Spleen (tissue), 11 donors: ENCODE measurements around the gene LDHAL6A. TPM values are rescaled to one million over a fixed set of nuclear protein-coding genes. Genes with fewer than 3 reads are reported as not detected.

Experiments
- DNase-seq: peaks from one replicate; pipeline ENCODE4 v3.0.0-alpha.2; 2020
- H3K27ac ChIP-seq, 8 donors: fragments of 200-600 bp; sonication (generic) in 7 of 8; 1 replicate in 4 of 8; 2 replicates in 4 of 8; pipeline versions ENCODE4 v1.5.0 to v1.8.0; 2016 to 2021; ENCODE audit warnings: inconsistent platforms in 4 of 8, mild to moderate bottlenecking in 4 of 8, moderate library complexity in 1 of 8
- H3K27me3 ChIP-seq, 7 donors: fragments of 200-600 bp; sonication (generic) in 6 of 7; replicated peaks in 1 of 7; 1 replicate in 4 of 7; 2 replicates in 3 of 7; pipeline versions ENCODE4 v1.5.0 to v1.8.0; 2016 to 2021; ENCODE audit warnings: inconsistent platforms in 3 of 7, mild to moderate bottlenecking in 1 of 7
- H3K36me3 ChIP-seq, 6 donors: fragments of 200-600 bp; sonication (generic) in 5 of 6; 1 replicate in 4 of 6; 2 replicates in 2 of 6; pipeline versions ENCODE4 v1.5.0 to v1.8.0; 2016 to 2021; ENCODE audit warnings: inconsistent platforms in 2 of 6
- H3K4me1 ChIP-seq, 6 donors: fragments of 200-600 bp; sonication (generic) in 5 of 6; 1 replicate in 3 of 6; 2 replicates in 3 of 6; pipeline versions ENCODE4 v1.5.0 to v1.8.0; 2016 to 2021; ENCODE audit warnings: inconsistent platforms in 3 of 6
- H3K4me3 ChIP-seq, 8 donors: fragments of 200-600 bp; sonication (generic) in 7 of 8; 1 replicate in 4 of 8; 2 replicates in 4 of 8; pipeline versions ENCODE4 v1.5.0 to v1.8.0; 2016 to 2021; ENCODE audit warnings: inconsistent platforms in 4 of 8, mild to moderate bottlenecking in 4 of 8, moderate library complexity in 2 of 8
- H3K9me3 ChIP-seq, 8 donors: fragments of 200-600 bp; sonication (generic) in 7 of 8; 1 replicate in 4 of 8; 2 replicates in 4 of 8; pipeline versions ENCODE4 v1.5.0 to v1.8.0; 2016 to 2021; ENCODE audit warnings: inconsistent platforms in 4 of 8
- POLR2A ChIP-seq, 3 donors: fragments of 450-650 bp; IDR thresholded peaks; one replicate each; pipeline ENCODE4 v1.5.1; 2017; ENCODE audit warnings: antibody characterized with exemption in 3 of 3, mild to moderate bottlenecking in 1 of 3
- POLR2AphosphoS5 ChIP-seq, 3 donors: sonication (generic); formaldehyde crosslinking; IDR thresholded peaks; one replicate each; pipeline ENCODE4 v1.5.1; 2017; ENCODE audit warnings: antibody characterized with exemption in 3 of 3
- WGBS, 5 donors: extraction: QIAGEN DNeasy Blood & Tissue Kit in 3 of 5; methylation state at CpG; one replicate each; pipeline versions ENCODE4 v1.1.5 to v1.1.7; 2013 to 2018; 5-methylcytosine and 5-hydroxymethylcytosine counted together
- intact Hi-C: fragments of 100-400 bp; cut with DNase I; formaldehyde crosslinking; loops from one replicate; pipeline ENCODE4 v1.15.0; 2023; ENCODE audit warnings: low total_unique reads
- polyA plus RNA-seq, 3 donors: library from polyadenylated mRNA; stranded (reverse); fragments of 200-250 nt; gene quantifications; one replicate each; pipeline ENCODE4 v1.2.1, GENCODE V29; 2013
- total RNA-seq, 7 donors: library from RNA; depleted of rRNA in 3 of 7; stranded (reverse); fragments of >200 nt in 3 of 7; fragmentation: NEBNext Ultra II Directional in 4 of 7; extraction: Animal tissue kit (Norgen Biotek cat#: 25700) in 4 of 7; gene quantifications; one replicate each; pipeline versions ENCODE4 v1.1.0 to v1.2.1, GENCODE V29; 2016 to 2021
- TF ChIP-seq, protein P1 (sequence below), 11 experiments: fragments of 200-600 bp in 7 of 11; fragments of 450-650 bp in 4 of 11; sonication (generic) in 4 of 11; IDR thresholded peaks in 8 of 11; conservative IDR thresholded peaks in 3 of 11; 1 replicate in 7 of 11; 2 replicates in 4 of 11; pipeline versions ENCODE4 v1.4.0 to v1.8.0; 2016 to 2021; ENCODE audit warnings: antibody characterized with exemption in 11 of 11, inconsistent platforms in 4 of 11, mild to moderate bottlenecking in 1 of 11
- donor health status: healthy with polysubstance abuse.
- donor health status: DM: no; HTN: no; CAD: no; lungs with moderate emphysema.
- donor health status: DM: no; HTN: no; CAD: no.
- donor health status: Bipolar disorder and iron deficiency.
- donor health status: healthy.
- donor health status: DM: no; HTN: no; CAD: no.
- donor health status: DM: yes; HTN: yes; CAD: no.

LDHAL6A gene
- total and polyA plus RNA-seq, 10 donors = 0.02 TPM; not detected in 9

DNA sequence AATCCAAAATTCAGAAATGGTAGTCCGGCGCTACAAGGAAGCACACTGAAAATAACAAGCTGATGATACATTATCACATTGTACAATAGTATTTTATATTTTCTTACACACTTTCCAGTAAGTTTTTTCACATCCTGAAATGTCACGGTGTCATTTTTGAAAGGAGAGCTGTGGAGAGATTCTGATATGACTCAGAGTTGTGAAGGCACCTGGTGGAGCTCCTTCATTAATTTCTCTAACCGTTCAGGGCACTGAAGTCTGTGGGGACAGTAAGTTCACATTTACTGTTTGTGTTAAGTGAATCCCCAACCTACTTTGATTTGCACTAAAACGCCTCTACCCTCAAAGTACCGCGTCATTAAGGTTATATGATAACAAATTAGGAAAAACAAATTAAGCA, 13.3 kb downstream of the LDHAL6A start:
- Histone ChIP-seq H3K9me3 (no peaks in the 10 kb centered on the region), H3K27ac (no peak overlapping the region), H3K4me1 (no peaks in the 10 kb centered on the region), H3K36me3 (peaks cover 0 to 32% (median 2%) of the 10 kb centered on the region in 6 donors), H3K27me3 (no peaks in the 10 kb centered on the region), H3K4me3 (no peak overlapping the region)
- intact Hi-C loops = no loop called here
- DNase-seq = no peak
- no peak for TF ChIP-seq POLR2AphosphoS5 (IDR thresholded peaks at IDR 0.05)
- TF ChIP-seq POLR2A (IDR thresholded peaks at IDR 0.05) = no peak
- TF ChIP-seq, protein P1, sequence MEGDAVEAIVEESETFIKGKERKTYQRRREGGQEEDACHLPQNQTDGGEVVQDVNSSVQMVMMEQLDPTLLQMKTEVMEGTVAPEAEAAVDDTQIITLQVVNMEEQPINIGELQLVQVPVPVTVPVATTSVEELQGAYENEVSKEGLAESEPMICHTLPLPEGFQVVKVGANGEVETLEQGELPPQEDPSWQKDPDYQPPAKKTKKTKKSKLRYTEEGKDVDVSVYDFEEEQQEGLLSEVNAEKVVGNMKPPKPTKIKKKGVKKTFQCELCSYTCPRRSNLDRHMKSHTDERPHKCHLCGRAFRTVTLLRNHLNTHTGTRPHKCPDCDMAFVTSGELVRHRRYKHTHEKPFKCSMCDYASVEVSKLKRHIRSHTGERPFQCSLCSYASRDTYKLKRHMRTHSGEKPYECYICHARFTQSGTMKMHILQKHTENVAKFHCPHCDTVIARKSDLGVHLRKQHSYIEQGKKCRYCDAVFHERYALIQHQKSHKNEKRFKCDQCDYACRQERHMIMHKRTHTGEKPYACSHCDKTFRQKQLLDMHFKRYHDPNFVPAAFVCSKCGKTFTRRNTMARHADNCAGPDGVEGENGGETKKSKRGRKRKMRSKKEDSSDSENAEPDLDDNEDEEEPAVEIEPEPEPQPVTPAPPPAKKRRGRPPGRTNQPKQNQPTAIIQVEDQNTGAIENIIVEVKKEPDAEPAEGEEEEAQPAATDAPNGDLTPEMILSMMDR (IDR thresholded peaks at IDR 0.05 in 8 of 11, conservative IDR thresholded peaks at IDR 0.05 in 3 of 11) = no peak
- WGBS, 5 donors = 81 to 89% (median 88%) methylated on average over 7 of the region's 7 CpGs

DNA sequence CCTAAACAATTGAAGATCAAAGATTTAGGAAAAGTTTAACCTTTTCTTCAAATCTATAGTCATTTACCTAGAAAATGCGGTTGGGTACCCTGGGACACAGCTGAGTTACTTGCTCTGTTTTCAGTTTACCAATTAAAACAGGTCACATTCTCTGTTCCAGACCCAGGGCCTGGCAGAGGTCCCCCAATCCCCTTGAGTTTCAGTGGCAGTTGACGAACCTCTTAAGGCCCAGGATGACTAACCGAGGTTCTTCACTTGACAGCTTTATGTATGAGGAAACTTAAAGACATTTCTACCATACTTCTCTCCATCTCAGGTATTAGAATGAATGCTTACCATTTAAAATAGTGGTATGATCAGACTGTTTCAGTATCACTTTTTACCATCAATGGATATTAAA, 16.3 kb downstream of the LDHAL6A start:
- no peak overlapping the region for H3K27ac ChIP-seq
- TF ChIP-seq POLR2AphosphoS5 (IDR thresholded peaks at IDR 0.05) (no peak), POLR2A (IDR thresholded peaks at IDR 0.05) (no peak)
- TF ChIP-seq, protein P1 (IDR thresholded peaks at IDR 0.05 in 8 of 11, conservative IDR thresholded peaks at IDR 0.05 in 3 of 11) = no peak
- intact Hi-C loops = no loop called here
- peaks cover 0 to 62% (median 21%) of the 10 kb centered on the region in 6 donors for H3K36me3 ChIP-seq
- H3K9me3 ChIP-seq = no peaks in the 10 kb centered on the region
- H3K27me3 ChIP-seq = no peaks in the 10 kb centered on the region
- no peak overlapping the region for H3K4me3 ChIP-seq
- no peak for DNase-seq
- 75 to 91% (median 82%) methylated on average over 3 of the region's 3 CpGs for WGBS, 5 donors
- H3K4me1 ChIP-seq = no peaks in the 10 kb centered on the region

DNA sequence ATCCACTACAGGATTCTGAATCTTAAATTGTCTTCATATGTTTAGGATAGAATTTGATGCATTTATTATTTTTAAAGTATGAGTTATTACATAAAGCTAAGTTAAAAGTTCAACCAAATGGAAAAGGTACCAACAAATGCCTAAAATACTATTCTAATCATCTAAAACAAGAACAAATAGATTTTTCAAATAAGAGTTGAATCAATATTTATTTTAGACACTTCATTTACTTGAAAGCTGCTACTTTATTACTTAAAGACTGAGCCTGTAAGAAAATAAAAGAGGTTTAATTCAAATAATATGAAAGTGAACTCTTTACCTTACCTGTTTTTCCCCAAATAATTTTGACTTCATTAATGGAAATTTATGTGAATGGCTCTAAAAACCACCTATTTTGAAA, 16.9 kb downstream of the LDHAL6A start:
- Histone ChIP-seq H3K36me3 (peaks cover 0 to 68% (median 27%) of the 10 kb centered on the region in 6 donors), H3K27me3 (no peaks in the 10 kb centered on the region), H3K4me3 (no peak overlapping the region), H3K4me1 (no peaks in the 10 kb centered on the region), H3K9me3 (no peaks in the 10 kb centered on the region), H3K27ac (no peak overlapping the region)
- intact Hi-C loops = no loop called here
- TF ChIP-seq POLR2AphosphoS5 (IDR thresholded peaks at IDR 0.05) (no peak), POLR2A (IDR thresholded peaks at IDR 0.05) (no peak)
- TF ChIP-seq, protein P1 (IDR thresholded peaks at IDR 0.05 in 8 of 11, conservative IDR thresholded peaks at IDR 0.05 in 3 of 11) = no peak
- no peak for DNase-seq

DNA sequence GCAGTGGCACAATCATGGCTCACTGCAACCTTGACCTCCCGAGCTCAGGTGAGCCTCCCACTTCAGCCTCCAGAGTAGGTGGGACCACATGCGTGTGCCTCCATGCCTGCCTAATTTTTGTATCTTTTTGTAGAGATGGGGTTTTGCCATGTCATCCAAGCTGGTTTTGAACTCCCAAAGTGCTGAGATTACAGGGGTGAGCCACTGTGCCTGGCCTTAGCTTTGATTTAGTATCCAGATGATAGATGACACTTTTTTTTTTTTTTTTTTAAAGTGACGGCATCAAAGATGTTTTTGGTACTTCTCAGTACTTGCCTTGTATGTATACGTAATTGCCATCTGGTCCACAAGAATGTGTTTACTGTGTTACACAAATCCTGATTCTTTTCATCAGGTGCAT, 23.4 kb downstream of the LDHAL6A start:
- no peaks in the 10 kb centered on the region for H3K9me3 ChIP-seq
- H3K4me1 ChIP-seq = no peaks in the 10 kb centered on the region
- H3K4me3 ChIP-seq = no peak overlapping the region
- TF ChIP-seq, protein P1 (IDR thresholded peaks at IDR 0.05 in 8 of 11, conservative IDR thresholded peaks at IDR 0.05 in 3 of 11) = no peak
- peaks cover 14 to 100% (median 88%) of the 10 kb centered on the region in 6 donors for H3K36me3 ChIP-seq
- WGBS, 5 donors = 94 to 98% (median 97%) methylated on average over 4 of the region's 4 CpGs
- no peak overlapping the region for H3K27ac ChIP-seq
- H3K27me3 ChIP-seq = no peaks in the 10 kb centered on the region
- intact Hi-C loops = no loop called here
- no peak for DNase-seq
